NCI-H460 (cell line): Measurements from ENCODE around the gene CAPN13. TPM values are rescaled to one million over a fixed set of nuclear protein-coding genes. Genes with fewer than 3 reads are reported as not detected.

Experiments used
- DNase-seq: peaks from one replicate; pipeline ENCODE4 v3.0.0-alpha.2; 2016; ENCODE audit warnings: low read depth; ENCODE audit errors: extremely low read depth
- total RNA-seq: library from RNA; depleted of rRNA; stranded (reverse); fragments of >200 nt; shearing (Covaris generic); gene quantifications from 2 replicates; pipeline ENCODE4 v1.2.3, GENCODE V29; 2014

Gene CAPN13
- total RNA-seq, 1 experiment from 2014 or later = not detected

DNA sequence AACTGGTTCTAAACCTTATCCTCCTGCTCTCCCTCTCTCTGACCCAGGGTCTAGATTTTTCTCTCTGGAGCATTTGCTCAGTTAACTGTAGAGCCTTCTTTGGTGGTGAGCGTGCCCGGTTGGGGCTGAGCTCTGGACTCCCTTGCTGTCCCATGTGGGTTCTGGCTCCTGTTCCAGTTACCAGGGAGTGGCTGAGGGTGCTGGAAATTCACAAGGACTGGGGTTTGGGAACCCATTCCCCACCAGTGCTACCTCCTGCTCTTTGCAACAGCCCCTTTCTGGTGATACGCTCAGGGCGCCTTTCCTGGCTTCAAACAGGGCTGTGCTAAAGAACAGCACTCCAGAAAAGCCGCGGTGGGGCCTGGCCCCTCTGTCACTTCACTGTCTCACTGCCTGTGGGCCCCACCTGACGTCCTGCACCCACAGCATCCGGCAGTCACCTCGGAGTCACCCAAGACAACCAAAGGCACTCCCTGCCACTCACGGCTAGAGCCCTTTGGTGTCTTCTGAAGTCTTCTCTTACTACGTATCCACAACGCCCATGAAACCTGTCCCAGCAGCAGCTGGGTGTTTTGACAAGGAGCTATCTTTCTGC, 41.3 kb downstream of the CAPN13 start:
- no peak for DNase-seq

DNA sequence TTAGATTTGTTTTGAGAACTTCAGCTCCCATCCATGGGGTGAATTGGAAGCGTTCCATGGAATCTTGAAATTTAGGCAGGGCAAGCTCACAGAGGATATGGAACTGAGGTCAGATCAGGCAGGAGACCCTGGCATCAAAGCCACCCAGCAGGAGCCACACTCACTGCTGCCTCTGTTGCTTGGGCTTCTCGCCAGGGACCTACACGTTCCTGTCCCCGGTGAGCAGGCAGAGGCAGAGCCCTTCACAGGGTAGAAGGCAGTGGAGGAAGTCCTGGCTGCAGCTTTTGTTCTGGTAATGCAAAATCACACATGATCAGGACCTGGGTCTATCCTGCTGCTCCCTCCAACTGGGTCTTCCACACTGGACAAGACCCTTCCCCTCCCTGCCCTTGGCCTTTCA, 42.1 kb downstream of the CAPN13 start:
- DNase-seq = no peak

DNA sequence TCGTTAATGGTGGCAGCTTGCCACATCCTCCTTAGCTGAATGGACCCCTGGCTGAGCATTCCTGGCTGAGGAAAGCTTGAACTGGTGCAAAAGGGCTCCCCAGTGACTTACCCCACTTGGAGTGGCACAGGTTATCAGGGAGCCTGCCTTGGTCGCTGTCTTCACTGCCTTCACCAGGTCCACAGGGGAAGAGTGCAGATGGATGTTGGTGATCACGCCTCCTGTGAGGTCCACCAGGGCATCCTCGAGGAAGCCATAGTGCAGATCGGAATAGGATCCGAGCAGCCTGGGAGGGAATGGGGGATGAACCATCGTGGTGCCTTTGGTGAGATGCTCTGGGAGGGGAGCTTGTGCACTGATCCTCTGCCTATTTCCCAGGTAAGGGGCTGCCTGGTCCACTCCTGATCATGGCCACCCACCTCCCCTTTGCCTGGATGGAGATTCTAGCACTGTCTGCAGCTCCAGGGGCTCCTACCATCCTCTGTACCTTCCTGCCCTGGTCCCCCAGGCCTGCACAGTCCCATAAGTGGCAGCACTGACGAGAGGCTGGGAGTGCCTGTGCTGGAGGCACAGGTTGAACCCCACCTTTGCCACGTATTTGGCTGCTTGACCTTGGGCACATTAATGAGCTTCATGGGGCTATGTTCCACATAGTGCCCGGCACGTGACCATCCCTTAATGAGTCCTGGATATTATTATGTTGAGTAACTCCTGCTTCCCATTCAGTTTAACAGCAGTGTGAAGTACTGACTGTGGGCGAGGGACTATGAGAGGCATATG, 43.0 kb downstream of the CAPN13 start:
- DNase-seq = no peak

DNA sequence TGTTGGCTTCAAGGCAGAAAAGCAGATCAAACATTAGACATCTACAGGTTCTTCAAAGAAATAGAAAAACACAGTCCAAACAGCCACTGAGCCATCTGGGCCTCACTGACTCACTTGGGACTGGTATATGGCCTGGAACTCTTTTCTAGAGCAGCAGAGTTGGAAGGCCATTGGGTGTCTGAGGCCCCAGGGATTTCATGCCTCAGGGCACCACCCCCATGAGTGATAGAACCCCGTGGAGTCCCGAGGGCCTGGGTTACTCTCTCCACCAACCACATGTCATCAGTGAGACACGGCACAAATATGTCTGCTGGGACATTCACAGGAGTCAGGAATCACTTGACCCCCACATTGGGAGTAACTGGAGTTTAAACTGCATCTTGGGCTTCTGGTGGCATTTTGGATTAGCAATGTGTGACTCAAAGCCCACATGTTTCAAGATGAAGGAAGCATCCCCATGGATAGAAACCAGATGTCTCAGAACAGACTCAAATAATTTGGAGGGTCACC, 44.0 kb downstream of the CAPN13 start:
- DNase-seq = no peak

DNA sequence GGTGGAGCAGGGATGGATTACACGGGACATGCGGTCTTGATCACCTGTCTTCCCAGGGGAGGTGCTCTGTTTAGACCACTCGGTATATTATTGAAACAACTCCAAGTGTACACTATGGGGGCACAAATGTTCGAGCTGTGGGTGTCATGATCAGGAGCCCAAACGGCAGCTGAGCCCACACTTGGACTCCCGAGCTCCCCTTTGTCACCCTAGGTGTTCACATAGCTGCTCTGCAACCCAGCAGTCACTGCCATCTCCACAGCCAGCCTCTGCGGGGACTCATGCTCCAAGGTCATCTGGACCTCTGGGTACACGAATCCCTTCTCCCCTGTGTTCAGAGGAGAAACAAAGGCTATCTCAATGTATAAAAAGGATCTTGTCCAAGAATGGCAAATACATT, 46.0 kb downstream of the CAPN13 start:
- no peak for DNase-seq

DNA sequence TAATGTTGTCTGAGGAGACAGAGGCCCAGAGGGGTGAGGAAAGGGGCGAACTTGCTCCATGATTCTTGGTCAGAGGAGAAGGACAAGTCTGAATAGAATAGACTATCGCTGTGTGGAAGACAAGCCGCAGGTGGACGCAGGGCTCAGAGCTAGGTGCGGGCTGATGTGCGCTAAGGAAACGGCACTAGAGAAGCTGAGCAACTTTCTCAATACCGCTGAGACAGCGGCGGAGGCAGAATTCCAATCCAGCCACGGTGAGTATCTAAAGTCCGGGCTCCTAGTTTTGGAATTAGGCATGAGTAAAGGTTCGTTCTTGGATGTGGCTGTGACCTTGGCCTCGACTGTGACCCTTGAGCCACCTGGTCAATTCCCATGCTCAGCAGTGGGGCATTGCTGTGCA, 47.8 kb downstream of the CAPN13 start:
- DNase-seq = no peak

DNA sequence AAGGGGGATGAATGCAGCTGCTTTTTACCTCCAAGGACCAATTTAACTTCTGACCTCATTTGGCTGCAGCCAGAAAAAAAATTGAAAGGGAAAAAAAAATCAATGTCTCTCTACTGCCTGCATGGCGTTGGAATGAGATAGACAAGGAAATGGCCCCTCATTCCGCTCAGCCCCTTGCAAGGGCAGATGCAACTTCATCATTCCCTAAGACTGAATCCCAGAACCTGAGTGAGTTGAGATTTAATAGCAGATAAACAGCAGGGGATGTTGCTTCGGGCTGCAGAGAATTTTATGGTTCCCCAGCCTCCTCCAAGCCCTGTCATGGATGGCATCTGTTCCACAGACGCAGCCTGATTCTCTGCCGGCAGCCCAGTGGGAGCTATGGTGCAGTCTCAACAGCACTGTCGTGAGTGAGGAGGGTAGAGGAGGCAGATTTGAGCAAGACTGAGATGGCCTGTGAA, 49.0 kb downstream of the CAPN13 start:
- no peak for DNase-seq

DNA sequence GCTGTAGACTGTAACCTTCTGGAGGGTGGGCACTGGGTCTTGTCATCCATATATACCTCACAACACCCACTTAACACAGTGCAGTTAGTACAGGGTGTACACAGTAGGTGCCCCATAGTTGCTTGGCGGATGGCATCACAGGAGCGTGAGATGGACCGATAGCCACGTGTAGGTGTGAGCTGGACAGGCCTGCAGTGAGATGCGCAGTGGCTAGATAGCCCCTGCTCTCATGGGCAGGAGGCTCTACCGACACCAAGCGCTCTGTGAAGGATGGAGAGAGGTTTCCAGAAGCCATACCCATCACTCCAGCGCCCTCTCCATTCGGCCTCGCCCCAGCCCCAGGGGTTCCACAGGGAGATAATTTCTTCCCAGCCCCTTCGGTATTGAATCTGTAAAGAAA, 49.5 kb downstream of the CAPN13 start:
- no peak for DNase-seq

DNA sequence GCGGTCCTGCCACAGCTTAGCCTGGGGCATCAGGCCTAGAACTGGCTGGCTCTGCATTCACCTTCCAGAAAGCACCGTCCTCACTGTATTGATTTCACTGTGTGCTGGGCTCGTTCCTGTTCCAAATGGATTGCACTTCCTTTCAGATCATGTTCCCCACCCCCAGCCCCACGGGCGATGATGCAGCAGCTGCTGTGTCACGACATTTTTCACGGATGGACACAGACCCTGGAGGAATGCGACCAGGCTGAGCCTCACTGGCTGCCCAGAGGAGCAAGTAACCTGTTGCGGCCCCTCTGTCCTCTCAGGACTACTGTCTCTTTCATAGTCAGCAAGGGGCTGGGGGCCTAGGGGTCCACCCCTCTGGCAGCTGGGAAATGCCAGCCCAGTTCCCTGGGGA, 50.3 kb downstream of the CAPN13 start:
- no peak for DNase-seq

DNA sequence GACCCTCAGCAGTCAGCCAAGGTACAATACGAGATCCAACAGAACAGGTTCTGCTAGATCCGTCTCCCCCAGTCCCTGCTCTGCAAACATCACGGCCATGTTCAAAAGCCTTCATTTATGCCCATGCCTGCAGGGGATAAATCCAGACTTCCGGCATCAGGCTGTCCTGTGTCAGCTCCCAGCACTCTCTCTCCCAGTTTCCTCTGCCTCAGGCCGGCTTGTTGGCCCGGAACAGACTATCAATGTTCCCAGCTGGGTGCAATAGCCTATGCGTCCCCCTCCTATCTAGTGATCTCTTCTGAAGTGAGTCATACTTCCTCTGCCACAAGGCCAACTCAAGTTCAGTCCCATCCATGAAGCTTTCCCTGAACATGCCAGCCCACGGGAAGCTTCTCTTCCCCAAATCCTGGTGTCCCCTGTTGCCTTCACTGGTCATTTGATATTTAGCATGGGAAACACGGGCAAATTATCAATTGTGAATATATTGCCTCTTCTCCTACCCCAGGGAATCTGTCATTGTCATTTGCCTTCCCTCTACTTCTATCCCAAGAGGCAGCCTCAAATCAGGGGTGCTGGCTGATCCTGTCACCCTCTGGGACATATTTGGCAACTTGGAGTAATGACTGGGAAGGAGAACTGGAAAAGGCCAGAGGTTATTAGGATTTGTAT, 51.1 kb downstream of the CAPN13 start:
- no peak for DNase-seq

DNA sequence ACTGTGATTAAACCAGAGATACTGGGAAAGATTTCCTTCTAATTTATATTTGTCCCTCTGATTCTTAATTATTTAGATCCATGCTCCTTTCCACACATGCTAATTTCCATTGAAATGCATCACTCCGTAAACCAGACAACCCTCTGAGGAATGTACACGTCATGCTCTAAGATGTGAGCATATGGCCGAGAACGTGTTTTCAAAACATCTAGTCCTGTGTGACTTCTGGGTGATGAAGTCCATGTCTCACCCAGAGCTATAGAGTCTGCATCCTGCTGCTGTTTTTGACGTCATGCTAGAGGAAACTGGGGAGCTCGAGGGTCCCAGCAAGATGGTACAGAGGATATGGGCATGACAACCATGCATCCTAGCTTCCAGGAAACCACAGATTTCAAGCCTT, 53.6 kb downstream of the CAPN13 start:
- DNase-seq = no peak

DNA sequence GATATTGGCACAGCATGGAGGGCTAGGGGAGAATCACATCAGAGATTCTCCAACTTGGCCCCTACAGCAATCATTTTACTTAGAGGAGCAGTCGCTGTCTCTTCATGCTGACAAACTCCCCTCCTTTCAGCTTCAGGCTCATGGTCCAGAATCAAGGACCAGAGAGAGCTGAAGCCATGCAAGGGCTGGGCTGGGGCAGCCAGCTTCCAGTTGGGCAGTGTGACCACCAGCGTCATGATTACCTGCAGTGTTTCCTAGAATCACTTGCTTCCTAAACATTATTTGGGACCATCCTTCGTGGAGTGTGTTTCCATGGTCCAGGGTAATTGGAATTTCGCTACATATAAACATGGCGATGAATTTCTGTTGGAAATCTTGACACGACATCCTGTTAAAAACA, 54.4 kb downstream of the CAPN13 start:
- no peak for DNase-seq

DNA sequence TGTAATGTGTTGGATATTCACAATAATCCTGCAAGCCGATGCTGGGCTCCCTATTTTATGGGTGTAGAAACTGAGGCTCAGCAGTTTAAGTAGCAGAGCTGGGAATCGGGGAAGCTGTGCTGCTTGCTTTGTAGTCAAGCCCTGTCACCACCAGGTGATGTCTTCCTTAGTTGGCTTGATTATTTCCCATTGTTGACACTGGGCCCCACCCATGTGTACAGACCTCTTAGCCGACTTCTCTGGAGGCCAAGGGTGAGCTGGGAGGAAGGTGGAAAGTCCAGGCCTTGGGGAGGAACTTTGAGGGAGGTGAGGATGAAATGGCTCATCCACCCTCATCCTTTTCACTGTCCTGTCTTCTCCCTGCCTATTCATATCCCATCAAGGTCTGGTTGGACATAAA, 60.0 kb downstream of the CAPN13 start:
- no peak for DNase-seq

DNA sequence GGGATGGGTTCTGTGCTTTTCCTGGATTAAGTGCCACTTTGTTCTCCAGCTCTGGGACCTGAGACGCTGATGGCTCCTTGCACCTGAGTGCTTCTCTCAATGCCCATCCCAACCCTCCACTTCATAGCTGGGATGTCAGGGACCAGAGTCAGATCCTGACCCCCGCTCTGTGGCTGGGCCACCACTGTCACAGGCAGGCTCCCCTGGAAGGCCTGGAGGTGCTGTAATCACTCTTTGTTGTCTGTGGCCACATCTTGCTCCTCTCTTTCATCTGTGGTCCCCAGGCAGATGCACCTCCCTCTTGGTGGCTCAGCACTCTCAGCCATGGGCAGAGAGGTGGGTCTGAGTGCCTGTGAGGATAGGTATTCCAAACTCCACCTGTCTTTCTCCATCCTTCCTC, 62.4 kb downstream of the CAPN13 start:
- DNase-seq = no peak

DNA sequence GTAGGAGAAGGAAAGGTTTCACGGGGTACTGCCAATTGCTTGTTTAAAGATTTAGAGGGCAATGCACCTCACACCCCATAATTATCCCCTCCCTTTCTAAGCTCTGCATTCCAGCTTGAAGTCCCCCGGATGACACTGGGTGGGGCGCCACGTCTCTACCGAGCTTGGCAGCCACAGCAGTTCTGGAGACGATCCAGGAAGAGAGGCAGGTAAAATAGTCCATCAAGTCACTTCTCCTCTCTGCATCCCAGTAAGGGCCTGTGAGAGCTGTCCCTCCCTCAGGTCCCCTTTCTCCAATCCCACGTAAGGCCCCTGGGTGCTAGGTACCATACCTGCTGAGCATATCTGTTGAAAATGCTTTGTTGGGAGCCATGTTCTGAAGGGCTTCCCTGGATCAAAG, 65.7 kb downstream of the CAPN13 start:
- DNase-seq = no peak

DNA sequence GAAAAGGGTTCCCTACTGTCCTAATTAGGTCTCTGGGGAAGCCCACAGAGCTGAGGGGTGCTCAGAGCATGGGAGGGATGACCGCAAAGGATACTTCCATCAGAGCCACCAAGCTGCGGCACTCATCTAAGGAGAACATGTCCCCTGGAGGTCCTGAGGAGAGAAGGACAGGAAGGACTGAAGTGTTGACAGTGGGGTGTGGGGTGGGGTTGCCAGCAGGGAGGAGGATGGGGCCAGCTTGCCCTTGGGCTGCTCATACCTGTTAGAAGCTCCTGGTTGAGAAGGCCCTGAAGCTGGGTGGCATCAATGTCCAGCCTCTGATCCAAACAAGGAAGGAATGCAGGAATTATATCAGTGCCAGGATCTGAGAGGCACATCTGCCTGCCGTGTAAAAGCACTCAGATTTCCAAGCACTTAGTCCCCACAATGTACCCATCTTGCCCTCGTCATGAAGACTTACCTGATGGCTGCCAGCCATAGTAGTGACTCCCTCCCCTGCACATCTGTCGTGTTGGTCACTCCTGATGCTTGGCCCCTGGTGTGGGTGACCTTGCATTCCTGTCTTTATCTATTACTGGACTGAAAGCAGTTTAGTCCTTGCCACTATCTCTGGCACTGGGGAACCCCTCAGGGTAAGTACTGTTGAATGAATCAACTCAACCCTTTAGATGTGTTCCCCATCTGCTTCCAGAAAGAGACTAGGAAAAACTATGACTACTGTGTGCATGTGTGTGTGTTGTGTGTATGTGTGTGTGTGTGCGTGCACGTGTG, 68.9 kb downstream of the CAPN13 start:
- no peak for DNase-seq

DNA sequence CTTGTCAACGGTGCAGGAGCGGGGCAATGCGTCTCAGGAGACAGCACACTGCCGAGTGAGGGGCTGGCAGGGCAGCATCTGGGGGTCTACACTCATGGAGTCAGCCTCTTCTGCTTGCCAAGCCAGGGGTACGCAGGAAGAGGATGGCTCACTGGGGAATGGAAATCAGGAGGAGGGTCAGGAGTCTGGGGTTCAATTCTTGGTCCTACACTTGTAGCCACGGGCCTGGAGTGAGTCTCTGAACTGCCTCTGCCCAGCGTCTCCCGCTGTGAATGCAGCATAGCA, 70.0 kb downstream of the CAPN13 start:
- DNase-seq = no peak

DNA sequence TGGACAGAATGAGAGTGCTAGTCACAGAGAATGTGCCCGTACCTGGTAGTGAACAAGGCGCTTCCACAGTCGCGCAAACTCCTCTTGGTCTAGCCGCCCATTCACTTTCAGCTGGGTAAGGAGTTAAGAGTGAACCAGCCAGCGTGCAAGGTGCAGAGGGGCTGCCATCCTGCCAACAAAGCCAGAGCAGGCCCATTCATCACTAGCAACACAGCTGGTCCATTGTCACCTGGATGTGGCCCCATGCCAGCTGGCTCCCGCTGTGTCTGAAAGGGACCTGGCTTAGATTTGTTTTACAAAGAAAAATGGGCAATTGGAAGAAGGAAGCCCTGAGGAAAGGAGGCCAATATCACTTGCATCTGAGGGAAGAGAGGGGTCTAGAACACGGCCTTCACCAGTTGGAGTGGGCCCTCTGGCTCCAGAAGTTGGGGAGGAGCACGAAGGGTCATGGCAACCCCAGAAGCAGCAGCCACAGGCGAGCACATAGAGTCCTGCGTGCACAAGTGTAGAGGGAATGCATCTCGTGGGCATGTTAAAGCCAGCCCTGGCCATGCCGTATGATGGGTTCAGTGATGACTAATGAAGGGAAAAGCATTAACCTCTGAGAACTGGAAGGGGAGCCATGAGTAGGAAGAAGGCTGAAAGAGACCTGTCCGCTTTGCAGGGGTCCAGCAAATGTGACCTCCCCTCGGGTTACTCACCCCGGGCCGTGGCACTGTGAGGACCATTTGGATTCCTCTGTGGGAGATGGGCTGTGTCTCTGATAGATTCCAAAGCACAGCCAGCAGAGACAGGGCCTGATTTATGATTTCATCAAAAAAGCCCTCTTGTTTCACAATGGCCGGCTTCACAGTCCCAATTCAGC, 70.6 kb downstream of the CAPN13 start:
- no peak for DNase-seq

DNA sequence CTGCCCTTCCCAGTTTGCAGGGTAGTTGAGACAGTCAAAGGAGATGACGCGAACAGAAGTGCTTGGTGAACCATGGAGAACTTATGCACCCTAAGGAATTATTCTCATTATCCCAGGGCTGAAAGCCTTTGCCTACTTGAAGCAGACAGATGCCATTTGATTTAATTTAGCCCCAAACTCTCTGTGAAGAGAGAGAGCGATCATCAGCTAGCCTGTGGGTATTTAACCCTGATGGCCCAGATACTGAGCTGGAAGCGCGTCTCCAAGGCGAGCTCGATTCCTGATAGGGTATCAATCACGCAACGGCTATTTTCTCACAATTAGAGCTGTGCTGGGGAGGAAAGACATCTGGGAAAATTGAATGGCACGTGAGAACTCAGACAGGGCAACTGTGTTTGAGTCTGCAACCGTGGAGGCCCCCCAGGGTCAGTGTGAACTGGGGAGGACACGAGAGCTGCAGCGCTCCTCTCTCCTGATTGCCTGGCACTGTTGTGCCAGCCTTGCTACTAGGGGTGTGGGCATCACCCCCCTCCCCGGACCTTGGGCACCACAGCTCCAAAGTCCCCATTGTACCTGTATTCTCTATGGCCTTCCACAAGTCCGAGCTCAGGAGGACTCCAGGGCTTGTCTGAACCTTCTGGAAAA, 73.2 kb downstream of the CAPN13 start:
- no peak for DNase-seq

DNA sequence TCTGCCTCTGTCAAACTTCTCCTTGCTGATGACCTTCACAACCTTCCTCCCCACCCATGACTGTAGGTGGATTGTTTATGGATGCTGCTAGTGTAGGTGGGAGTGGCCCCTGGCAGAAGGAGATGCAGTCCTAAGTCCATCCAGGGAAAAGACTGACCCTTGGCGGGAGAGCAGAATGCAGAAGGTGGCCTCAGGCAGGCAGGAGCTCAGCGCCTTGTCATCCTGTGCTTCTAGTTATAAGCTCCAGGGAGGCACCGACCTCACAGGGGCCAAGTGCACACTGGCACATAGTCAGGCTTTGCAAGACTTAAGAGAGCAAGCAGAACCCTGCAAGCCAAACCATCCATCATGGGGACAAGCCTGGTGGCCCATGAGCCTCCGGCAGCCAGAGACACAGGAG, 74.4 kb downstream of the CAPN13 start:
- DNase-seq = no peak
